HG03378 (cell line): ENCODE measurements around the gene ATP13A1.

Source experiments
- ATAC-seq: cut with Tn5 transposase; IDR thresholded peaks from one replicate; pipeline ENCODE4 v1.9.1; 2021; ENCODE audit warnings: mild to moderate bottlenecking, moderate library complexity; ENCODE audit not compliant: unreplicated experiment

ATP13A1 gene

DNA sequence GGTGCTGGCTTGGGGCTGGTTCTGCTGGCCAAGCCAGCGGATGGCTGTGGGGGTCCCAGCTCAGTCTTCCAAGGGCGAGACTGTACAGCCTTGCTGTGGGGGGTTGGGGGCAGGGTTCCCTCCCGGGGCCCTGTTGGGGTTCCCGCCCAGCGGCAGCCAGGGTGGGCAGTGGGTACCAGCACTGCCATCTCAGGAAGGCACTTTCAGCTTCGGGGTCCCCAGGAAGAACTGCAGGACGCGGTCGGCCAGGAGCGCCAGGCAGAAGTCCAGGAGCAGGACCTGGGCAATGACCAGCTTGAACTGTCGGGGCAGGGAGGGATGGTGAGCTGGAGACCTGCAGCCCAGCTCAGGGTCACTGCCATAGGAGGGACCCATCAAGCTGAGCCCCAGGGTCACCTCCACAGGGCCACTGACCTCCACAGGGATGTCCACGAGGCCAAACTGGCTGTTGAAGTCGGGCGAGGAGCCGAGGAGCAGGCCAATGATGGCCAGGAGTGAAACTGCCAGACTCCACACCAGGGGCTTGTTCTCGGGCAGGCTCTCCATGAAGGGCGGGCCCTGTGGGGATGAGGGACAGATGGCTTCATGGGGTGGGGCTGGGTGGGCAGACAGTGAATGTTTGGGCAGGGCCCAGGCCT, 18.1 kb downstream of the ATP13A1 start:
- ATAC-seq: no peak

DNA sequence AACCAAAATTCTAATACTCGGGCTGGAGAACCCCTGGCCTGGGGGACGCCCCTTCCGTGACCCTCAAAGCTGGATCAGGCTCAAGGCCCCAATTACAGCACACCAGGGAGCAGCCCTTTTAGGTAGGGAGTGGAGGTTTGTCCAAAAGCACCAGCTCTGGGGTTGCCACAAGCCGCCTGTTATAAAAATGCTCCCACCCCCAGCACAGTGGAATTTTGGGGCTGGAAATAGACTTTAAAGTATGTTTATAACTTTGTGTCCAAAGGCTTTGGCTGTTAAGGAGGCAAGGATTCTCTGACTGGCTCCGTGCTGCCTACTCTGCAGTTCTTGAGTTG, 19.5 kb downstream of the ATP13A1 start:
- ATAC-seq: no peak

DNA sequence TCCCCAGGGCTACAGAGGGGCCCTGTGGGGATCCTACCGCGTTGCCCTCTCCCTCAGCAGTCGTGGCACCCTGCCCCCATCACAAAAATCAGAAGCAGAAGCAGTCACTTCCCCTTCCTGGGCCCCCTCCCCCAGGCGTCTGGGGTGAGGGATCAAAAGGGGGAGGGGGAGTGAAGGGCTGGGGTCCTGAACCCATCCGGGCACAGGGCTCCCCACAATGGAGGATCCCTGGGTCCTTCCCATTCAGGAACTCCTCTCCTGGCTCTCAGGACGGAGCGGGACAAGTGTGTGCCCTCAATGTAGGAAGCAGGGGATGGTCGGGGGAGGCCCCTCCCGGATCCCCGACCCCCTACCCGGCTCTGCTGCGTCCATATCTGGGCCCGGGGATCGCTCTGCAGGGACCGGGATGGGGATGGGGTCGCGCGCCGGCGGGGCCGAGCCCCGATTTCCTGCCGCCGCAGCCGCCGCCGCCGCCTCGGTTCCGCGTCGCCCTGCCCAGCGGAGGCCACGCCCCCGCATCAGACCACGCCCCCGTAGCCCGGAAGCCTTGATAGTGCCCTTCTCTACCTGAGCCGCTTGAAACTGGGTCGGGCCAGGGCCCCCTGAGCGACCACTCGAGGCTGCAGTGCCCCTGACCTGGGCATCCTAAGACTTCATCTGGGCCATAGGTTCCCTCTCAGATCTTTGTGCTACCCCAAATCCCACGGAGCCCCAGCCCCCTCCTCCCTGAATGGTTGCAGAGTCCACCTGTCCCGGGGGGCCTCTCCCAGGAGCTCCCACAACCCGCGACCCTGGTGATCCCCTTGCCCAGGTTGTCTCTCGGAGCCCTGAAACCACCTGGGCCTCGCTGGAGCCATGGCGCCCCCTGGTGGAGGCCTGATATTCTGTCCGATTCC, 20.1 kb downstream of the ATP13A1 start, which contains the start of gene GMIP:
Gene GMIP (minus strand): TSS at position 500 of the 896 bp plus-strand sequence. CDS start 128 bp downstream, at position 372.
- peak; percentile 58 for ATAC-seq

- no peak for ATAC-seq
These were observed 20.8 kb downstream of the ATP13A1 start for GRCh38 chr19:19642506-19643157.

DNA sequence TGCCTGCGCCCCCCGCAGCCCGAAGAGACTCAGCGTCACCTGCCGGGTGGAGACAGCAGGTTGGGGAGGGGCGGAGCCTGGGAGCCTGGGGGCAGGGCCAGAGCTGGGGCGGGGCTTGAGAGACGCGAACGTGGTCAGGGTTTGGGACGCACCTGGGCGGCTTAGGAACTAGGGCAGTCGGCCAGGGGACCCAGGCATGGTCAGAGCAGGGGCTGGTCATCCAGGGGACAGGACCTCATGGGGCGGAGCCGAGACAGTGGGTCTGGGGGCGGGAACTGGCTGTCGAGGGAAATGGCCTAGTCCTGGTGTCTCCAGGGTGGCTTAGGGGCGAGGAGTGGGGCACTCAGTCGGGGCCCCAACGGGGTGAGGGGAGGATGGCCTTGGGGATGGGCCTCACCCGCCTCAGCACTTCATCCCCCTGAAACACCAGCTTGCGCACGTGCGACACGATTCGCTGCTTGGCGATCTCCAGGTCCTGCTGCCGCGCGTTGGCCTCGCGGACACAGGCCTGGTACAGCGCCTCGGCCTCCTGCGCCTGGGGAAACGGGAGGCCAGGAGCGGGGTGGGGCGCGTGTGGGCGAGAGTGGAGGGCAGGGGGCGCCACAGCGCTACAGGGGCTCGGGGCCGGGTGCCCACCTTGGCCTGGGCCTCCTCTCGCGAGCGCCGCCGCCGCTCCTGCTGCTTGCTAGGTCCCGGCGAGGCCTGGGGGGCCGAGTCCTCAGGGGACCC, 25.8 kb downstream of the ATP13A1 start:
- no peak for ATAC-seq

DNA sequence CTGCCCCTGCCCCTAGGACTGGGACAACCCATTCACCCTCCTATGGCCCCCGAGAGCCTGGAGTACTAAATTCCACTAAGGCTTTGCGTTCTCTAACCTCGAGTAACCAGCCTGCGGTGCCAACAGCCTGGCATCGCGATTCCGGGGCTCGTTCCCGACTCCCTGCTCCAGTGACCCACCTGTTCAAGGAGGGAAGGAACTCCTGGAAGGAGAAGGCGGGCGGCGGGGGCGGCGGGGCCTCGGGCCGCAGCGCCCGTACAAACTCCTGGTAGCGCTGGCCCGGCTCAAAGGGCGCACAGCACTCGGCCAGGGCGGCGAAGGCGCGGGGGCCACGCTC, 26.3 kb downstream of the ATP13A1 start:
- no peak for ATAC-seq

GRCh38 chr19:19636573-19637185, 26.8 kb downstream of the ATP13A1 start:
- no peak for ATAC-seq

DNA sequence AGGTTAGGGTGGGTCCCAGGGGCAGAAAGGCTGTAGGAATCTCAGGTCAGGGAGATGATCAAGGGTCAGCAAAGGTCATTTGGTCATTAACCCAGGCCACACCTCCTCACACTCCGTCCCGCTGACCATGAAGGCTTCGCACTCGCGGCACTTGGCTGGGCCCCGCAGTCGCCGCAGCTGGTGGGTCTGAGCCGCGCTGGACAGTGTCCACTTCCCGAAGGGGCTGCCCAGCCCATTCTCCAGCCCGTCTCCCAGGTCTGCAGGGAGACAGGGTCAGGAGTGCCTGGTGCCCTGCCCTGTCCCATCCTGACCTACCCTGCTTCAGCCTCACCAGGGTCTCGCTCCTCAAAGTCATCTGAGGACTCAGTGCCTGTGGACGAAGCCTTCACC, 28.2 kb downstream of the ATP13A1 start:
- ATAC-seq: no peak

- no peak for ATAC-seq
These were observed 28.8 kb downstream of the ATP13A1 start for GRCh38 chr19:19634516-19635312.

DNA sequence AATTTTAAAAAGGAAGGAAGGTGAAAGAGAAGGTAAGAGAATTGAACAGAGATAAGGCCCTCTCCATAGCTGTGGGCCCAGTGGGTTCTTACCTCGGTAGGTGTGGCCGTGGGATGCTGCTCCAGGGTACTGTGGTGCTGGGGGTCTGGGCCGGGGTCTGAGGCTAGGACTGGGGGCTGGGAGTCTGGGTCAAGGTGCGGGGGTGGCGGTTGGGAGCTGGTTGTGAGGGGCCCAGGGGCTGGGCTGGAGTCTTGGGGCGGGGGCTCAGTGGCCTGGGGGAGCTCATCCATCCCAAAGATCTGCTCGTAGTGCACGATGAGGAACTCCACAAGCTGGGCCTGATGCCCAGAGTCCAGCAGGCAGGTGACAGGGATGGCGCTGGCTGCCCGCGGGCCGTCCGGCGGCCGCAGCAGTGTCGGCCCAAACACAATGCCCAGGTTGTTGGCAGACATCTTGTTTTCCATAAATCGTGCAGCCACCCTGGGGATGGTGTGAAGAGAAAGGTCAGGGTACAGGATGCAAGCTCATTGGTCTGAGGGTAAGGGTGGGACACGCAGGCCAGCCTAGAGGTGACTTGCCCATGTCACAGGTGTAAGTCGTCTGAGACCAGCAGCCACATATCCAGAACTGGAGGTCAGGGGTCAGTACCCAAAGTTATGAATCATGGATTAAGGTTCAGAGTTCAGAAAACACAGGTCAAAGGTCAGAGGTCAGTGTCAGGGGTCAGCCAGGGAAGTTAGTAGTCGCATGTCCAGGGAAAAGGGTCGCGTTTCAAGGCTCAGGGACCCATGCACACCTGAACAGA, 29.6 kb downstream of the ATP13A1 start:
- no peak for ATAC-seq

- no peak for ATAC-seq
These were observed 30.8 kb downstream of the ATP13A1 start for GRCh38 chr19:19632661-19633060.

- no peak for ATAC-seq
These were observed 32.1 kb downstream of the ATP13A1 start for GRCh38 chr19:19631346-19631745.

GRCh38 chr19:19630426-19630825, 33.0 kb downstream of the ATP13A1 start:
- ATAC-seq: no peak

DNA sequence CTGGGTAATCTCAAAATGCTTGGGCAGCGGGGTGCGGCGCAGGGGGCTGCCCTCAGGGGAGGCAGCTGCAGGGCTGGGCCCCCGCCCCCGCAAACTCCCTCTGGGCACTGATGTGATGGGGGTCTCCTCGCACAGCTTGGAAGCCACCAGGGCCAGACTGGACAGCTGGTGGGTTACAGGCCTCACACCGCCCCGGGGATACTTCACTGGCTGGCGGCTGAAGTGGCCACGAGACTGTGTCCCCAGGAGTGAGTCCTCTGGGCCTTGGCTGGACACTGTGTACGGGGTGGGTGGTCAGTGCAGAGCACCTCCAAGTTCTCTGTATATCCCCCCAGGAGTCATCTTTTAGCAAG, 33.4 kb downstream of the ATP13A1 start:
- ATAC-seq: no peak

GRCh38 chr19:19628501-19629134, 34.9 kb downstream of the ATP13A1 start:
- ATAC-seq: no peak

GRCh38 chr19:19627621-19628500, 35.6 kb downstream of the ATP13A1 start, which contains the start of gene LPAR2:
TSS of gene LPAR2 (minus strand) at chr19:19628220. CDS start at chr19:19627275, 945 bp downstream.
- ATAC-seq: no peak

- ATAC-seq: no peak
These were observed 36.7 kb downstream of the ATP13A1 start for GRCh38 chr19:19626516-19627472.
